Inflammatory macrophage treated with lipopolysaccharide for 4 hours (primary cell): ENCODE measurements around the gene CSNK1D.

Source experiments
- DNase-seq: peaks from one replicate; pipeline ENCODE4 v3.0.0-alpha.2; 2020

CSNK1D gene

GRCh38 chr17:82294064-82294773 lies 20.7 kb upstream of the CSNK1D start:
- no peak for DNase-seq

GRCh38 chr17:82292251-82293154 lies 19.0 kb upstream of the CSNK1D start:
- peak; percentile 97 for DNase-seq

GRCh38 chr17:82291582-82292250 lies 18.2 kb upstream of the CSNK1D start:
- no peak for DNase-seq

GRCh38 chr17:82287868-82288801 lies 14.6 kb upstream of the CSNK1D start:
- peak; percentile 63 for DNase-seq

- DNase-seq: no peak
Observed at GRCh38 chr17:82287013-82287867, 13.7 kb upstream of the CSNK1D start.

- DNase-seq: no peak
Observed at GRCh38 chr17:82285141-82285540, 11.6 kb upstream of the CSNK1D start.

- peak; percentile 61 for DNase-seq
Observed at GRCh38 chr17:82283208-82283749, 9.8 kb upstream of the CSNK1D start.

GRCh38 chr17:82282239-82283207 lies 9.0 kb upstream of the CSNK1D start:
- no peak for DNase-seq

GRCh38 chr17:82281502-82282238 lies 8.2 kb upstream of the CSNK1D start:
- peak; percentile 88 for DNase-seq

- DNase-seq: no peak
Observed at GRCh38 chr17:82281076-82281475, 7.6 kb upstream of the CSNK1D start.

GRCh38 chr17:82280537-82280936 lies 7.0 kb upstream of the CSNK1D start:
- no peak for DNase-seq

- peak; percentile 86 for DNase-seq
Observed at GRCh38 chr17:82278786-82279391, 5.4 kb upstream of the CSNK1D start.

- no peak for DNase-seq
Observed at GRCh38 chr17:82278308-82278707, 4.8 kb upstream of the CSNK1D start.

GRCh38 chr17:82277851-82278250 lies 4.4 kb upstream of the CSNK1D start:
- no peak for DNase-seq

GRCh38 chr17:82276938-82277337 lies 3.4 kb upstream of the CSNK1D start:
- no peak for DNase-seq

GRCh38 chr17:82275326-82275725 lies 1.8 kb upstream of the CSNK1D start:
- no peak for DNase-seq

- no peak for DNase-seq
Observed at GRCh38 chr17:82274134-82275020, 877 bp upstream of the CSNK1D start.
